Fibroblast of skin of right quadriceps (primary cell): ENCODE data around the gene MPHOSPH8.
A peak's percentile ranks its signal among the peaks of the same experiment; 100 is the strongest.
"Not testable (repeated sequence)": the region's sequence is repeated elsewhere in the genome, so short reads cannot be mapped to it uniquely, and the experiment has no call there.

Source experiments
- DNase-seq: peaks from one replicate; pipeline ENCODE4 v3.0.0-alpha.2; 2013

MPHOSPH8 gene

DNA sequence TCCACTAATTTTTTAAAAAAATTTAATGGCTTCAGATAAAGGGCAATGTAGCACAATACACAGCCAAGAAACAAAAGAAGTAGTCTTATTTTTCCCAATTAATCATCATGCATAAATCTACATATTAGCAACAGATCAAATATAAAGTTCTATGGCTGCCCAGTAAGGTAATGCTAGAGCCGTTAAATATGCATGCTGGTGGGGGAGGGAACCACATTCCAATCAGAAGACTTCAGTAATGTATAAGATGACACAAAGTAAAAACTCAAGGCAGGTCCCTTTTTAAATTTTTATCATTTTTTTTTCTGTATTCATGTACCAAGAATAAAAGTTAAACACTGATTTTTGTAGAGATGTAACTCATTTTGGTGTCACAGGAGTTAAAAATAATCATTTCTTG, 62.0 kb downstream of the MPHOSPH8 start:
- DNase-seq = peak; percentile 17

DNA sequence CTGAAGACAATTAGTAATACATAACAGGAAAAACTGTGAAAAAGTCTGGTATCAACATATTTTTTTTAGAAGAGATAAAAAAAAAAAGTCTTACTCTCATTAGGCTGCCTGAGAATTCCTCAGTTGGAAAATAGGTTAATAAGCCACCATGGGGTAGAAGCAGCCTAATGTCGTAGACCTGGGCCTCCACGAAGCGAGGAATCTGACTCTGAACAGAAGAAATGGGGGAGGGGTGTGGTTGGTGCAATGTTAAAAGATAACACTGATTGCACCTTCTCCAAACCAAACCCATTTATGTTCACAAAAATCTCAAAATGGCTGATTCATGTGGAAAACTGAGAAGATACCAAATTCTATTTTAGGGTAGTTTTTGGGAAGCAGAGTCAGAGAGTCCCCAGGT, 62.4 kb downstream of the MPHOSPH8 start:
- DNase-seq = no peak

DNA sequence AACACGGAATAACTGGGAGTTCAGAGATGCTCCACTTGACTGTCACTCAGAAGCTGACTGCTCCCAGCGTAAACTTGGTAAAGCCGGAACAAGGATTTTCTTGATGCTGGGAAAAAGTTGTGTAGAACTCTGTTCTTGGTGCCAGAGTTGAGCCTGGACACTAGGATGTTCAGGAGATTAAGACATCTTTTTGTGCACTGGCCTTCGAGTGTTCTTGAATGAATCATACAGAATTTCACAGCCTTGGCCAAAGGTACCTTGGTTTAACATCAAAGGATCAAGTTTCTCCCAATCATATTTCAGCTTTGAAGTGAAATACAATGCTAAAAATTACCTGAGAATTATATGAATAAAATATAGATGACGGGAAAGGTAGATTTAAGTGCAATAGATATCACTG, 67.5 kb downstream of the MPHOSPH8 start:
- DNase-seq = not testable (repeated sequence)

DNA sequence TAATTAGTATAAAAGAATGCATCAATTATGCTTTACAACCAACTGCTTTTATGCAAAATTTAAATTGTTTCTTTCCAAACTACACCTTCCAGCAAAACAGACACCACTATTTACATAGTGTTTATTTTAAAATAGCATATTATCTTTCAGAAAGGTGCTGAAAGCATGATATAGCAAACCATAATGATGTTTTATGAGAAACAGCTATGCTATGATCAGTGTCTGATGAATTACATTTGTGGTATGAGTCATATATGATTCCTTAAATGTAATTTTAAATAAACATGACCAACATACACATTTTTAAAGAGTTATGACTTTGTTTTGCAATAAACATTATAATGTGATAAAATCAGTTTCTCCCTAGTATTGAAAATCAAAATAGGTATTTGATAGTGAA, 68.2 kb downstream of the MPHOSPH8 start:
- DNase-seq = peak; percentile 10

DNA sequence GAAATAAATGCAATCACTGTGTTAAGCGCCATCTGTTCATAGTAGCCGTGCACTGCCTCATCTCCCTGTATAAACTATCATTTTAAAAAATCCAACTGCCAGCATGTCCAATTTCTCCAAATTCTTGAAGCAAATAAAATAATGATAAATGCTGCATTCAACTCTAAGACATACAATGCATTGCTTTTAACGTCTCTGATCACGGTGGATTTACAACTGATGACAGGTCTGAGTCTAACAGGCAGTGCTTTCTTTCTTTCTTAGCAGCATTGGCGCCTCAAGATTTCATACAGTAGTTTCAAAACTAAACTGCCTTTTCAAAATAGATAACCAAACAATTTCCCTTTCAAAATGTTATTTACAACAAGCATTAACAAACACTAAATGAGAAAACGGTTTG, 70.8 kb downstream of the MPHOSPH8 start:
- not testable (repeated sequence) for DNase-seq

DNA sequence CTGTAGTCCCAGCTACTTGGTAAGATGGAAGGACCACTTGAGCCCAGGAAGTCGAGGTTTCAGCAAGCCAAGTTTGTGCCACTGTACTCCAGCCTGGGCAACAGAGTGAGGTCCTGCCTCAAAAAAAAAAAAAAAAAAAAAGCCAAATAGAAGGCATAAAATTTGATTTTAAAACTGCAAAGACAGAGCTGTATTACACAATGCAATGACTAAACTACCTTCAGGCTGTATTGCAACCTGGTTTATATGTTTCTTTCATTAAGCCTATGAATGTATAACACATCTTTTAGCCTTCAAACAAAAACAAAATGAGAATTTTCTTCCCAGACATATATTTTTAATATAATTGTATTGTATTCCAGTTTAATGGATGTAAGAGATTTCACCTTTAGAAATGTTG, 75.6 kb downstream of the MPHOSPH8 start:
- DNase-seq = not testable (repeated sequence)

DNA sequence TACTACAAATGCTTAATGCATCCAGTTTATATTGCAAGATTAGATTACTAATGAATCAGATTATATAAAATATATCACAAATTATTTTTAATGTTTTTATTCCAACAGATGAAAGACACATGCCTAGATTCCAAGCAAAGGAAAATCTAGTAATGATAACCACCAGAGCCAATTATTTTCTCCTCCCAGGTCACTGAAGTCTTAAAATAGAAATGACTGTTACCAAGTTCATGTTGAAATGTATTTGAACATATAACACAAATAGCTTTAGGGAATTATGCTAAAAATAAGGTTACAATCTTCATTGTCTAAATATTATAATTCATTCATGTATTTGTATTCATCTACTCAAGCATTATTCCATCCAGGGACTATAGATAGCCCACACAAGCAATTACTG, 76.3 kb downstream of the MPHOSPH8 start:
- DNase-seq = not testable (repeated sequence)

DNA sequence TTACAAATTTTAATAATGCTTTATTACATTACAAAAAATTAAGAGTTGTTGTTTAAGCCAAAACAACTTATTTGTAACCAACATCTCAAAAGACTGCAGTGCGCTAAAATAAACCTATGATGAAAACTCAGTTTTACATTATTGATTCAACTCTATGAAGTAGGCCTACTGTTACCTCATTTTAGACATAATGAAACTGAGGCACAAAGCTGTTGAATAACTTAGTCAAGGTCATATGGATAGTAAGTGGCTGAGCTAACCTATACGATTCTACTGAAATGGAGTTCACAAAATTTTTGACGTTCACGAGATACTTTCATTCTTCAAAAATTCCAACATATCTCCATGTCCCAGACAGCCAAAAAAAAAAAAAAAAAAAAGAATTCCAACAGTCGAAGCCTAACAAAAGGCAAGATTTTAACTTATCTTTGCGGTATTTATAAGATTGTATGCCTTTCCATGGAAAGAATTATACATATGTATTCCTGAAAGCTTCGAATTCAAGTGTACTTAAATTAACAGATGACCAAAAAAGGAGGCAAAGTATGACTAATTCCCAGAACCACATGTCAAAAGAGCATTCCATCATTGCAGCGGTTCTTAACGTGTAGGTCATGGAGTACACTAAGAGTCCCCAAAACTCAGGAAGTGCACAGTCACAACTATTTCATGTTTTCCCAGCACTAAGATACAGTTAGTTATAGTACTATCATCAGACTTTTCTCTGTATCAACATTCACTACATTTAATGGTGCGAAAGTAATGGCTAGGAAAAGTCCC, 79.9 kb downstream of the MPHOSPH8 start:
- DNase-seq = peak; percentile 69

DNA sequence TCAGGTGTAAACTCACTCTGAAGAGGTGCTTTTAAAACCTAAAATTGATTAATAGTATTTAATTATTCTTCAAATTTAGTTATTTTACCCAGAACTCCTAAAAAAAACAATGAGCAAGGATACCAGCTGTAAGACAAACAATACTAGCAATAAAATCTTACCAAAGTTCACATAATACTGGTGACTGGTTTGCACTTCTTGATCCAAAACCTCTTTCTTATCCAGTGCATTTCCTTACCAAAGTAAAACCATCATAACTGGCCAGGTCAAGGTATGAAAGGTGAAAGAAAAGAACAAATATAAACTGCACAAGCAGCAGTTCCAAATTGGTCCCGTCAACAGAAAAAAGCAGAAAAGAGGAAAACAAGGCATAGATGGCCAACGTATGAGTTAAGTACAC, 86.6 kb downstream of the MPHOSPH8 start:
- DNase-seq = no peak
